Limb (tissue), 2 donors: ENCODE results near the gene ENHO.
"Not testable (repeated sequence)": the region's sequence is repeated elsewhere in the genome, so short reads cannot be mapped to it uniquely, and the experiment has no call there.

Source experiments
- DNase-seq, 2 donors: peaks; one replicate each; pipeline ENCODE4 v3.0.0-alpha.2; 2016; ENCODE audit errors: extremely low spot score in 2 of 2

Gene ENHO

GRCh38 chr9:34507966-34508365 lies 14.8 kb downstream of the ENHO start:
- no peak for DNase-seq

- no peak for DNase-seq
Observed at GRCh38 chr9:34507556-34507955, 15.2 kb downstream of the ENHO start.

GRCh38 chr9:34506623-34507022 lies 16.2 kb downstream of the ENHO start:
- no peak for DNase-seq

GRCh38 chr9:34505370-34506120 lies 17.2 kb downstream of the ENHO start:
- DNase-seq = no peak

- DNase-seq = no peak
Observed at GRCh38 chr9:34503406-34503805, 19.4 kb downstream of the ENHO start.

- DNase-seq = no peak
Observed at GRCh38 chr9:34502891-34503290, 19.9 kb downstream of the ENHO start.

GRCh38 chr9:34502471-34502870 lies 20.3 kb downstream of the ENHO start:
- DNase-seq = no peak

- DNase-seq = peak; percentile 59 to 78
Observed at GRCh38 chr9:34501889-34502425, 20.8 kb downstream of the ENHO start.

- no peak for DNase-seq
Observed at GRCh38 chr9:34501372-34501771, 21.4 kb downstream of the ENHO start.

GRCh38 chr9:34500623-34501267 lies 22.0 kb downstream of the ENHO start:
- peak; percentile 43 to 80 for DNase-seq

GRCh38 chr9:34499076-34499475 lies 23.7 kb downstream of the ENHO start:
- no peak for DNase-seq

GRCh38 chr9:34498553-34498952 lies 24.2 kb downstream of the ENHO start:
- DNase-seq = no peak

GRCh38 chr9:34496149-34496712 lies 26.6 kb downstream of the ENHO start:
- DNase-seq = no peak

- peak; percentile 27 to 70 for DNase-seq
Observed at GRCh38 chr9:34493972-34494535, 28.7 kb downstream of the ENHO start.

GRCh38 chr9:34492051-34492450 lies 30.7 kb downstream of the ENHO start:
- no peak for DNase-seq

GRCh38 chr9:34491596-34491995 lies 31.2 kb downstream of the ENHO start:
- no peak for DNase-seq

- DNase-seq = no peak
Observed at GRCh38 chr9:34490760-34491159, 32.0 kb downstream of the ENHO start.

GRCh38 chr9:34490360-34490759 lies 32.4 kb downstream of the ENHO start:
- DNase-seq = no peak

GRCh38 chr9:34486572-34486971 lies 36.2 kb downstream of the ENHO start:
- no peak for DNase-seq

GRCh38 chr9:34485822-34486221 lies 37.0 kb downstream of the ENHO start:
- no peak for DNase-seq

- no peak for DNase-seq
Observed at GRCh38 chr9:34484678-34485077, 38.1 kb downstream of the ENHO start.

GRCh38 chr9:34482746-34483145 lies 40.0 kb downstream of the ENHO start:
- not testable (repeated sequence) for DNase-seq
